GM18508 (cell line): ENCODE results near the gene CWF19L1.

Experiments
- ATAC-seq: cut with Tn5 transposase; IDR thresholded peaks from one replicate; pipeline ENCODE4 v1.9.1; 2021; ENCODE audit warnings: moderate number of reproducible peaks; ENCODE audit not compliant: insufficient read depth, unreplicated experiment

Gene CWF19L1

GRCh38 chr10:100184426-100184825, 83.0 kb downstream of the CWF19L1 start:
- no peak for ATAC-seq

DNA sequence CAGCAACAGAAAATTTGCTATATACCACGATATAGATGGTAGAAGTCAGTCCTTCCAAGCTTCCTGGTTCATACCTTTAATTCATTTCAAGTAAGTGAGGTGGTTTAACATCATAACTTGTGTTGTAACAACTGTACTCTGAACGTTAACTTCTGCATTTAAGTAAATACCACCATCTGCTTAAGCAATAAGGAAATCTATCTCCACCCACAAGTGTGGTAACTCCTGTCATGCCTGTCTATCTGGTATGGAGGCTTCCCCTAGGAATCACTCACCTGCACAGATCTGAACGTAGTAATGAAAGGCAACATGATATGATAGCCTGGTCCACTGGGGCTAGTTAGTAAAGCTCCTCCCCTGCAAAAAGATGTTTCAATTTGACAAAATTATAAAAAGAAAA, 84.0 kb downstream of the CWF19L1 start:
- ATAC-seq, result no peak

GRCh38 chr10:100182908-100183307, 84.5 kb downstream of the CWF19L1 start:
- ATAC-seq, result no peak
